KMS-11 (cell line): ENCODE results near the gene TMEM184A.

Source experiments
- H2AFZ ChIP-seq: fragments of 200-600 bp; sonication (generic); 2 replicates; pipeline ENCODE4 v1.6.1; 2016; ENCODE audit warnings: antibody characterized with exemption, mixed run types, low read depth
- H3K27ac ChIP-seq: fragments of 200-600 bp; sonication (generic); 2 replicates; pipeline ENCODE4 v1.6.1; 2016; ENCODE audit warnings: mild to moderate bottlenecking, mixed run types
- H3K27me3 ChIP-seq: fragments of 200-600 bp; sonication (generic); 2 replicates; pipeline ENCODE4 v1.6.1; 2017; ENCODE audit warnings: mild to moderate bottlenecking, low read depth, mixed run types, moderate library complexity; ENCODE audit not compliant: insufficient read depth
- H3K36me3 ChIP-seq: fragments of 200-600 bp; sonication (generic); 2 replicates; pipeline ENCODE4 v1.6.1; 2017; ENCODE audit warnings: mild to moderate bottlenecking, mixed run types; ENCODE audit not compliant: insufficient read depth
- H3K4me1 ChIP-seq: fragments of 200-600 bp; sonication (generic); 2 replicates; pipeline ENCODE4 v1.6.1; 2016; ENCODE audit warnings: mild to moderate bottlenecking, low read depth, mixed run types; ENCODE audit not compliant: poor library complexity, severe bottlenecking
- H3K4me2 ChIP-seq: fragments of 200-600 bp; sonication (generic); 2 replicates; pipeline ENCODE4 v1.7.0; 2016; ENCODE audit warnings: mild to moderate bottlenecking, mixed run types
- H3K4me3 ChIP-seq: fragments of 200-600 bp; sonication (generic); IDR thresholded peaks from 2 replicates; pipeline ENCODE4 v1.6.1; 2017; ENCODE audit warnings: low read depth, low read length, mixed read lengths; ENCODE audit not compliant: insufficient read depth
- H3K79me2 ChIP-seq: fragments of 200-600 bp; sonication (generic); 2 replicates; pipeline ENCODE4 v1.6.1; 2016; ENCODE audit warnings: low read depth, mixed run types; ENCODE audit not compliant: insufficient read depth
- H3K9ac ChIP-seq: fragments of 200-600 bp; sonication (generic); 2 replicates; pipeline ENCODE4 v1.6.1; 2016; ENCODE audit warnings: mild to moderate bottlenecking, mixed run types
- H4K20me1 ChIP-seq: fragments of 200-600 bp; sonication (generic); 2 replicates; pipeline ENCODE4 v1.6.1; 2016; ENCODE audit warnings: mild to moderate bottlenecking, mixed run types; ENCODE audit not compliant: insufficient read depth
- TF ChIP-seq, protein P1 (sequence below): fragments of 200-600 bp; sonication (generic); conservative IDR thresholded peaks from 2 replicates; pipeline ENCODE4 v1.6.1; 2017; ENCODE audit warnings: low read depth, mild to moderate bottlenecking, antibody characterized with exemption, low read length, moderate library complexity, mixed read lengths

TMEM184A gene

DNA sequence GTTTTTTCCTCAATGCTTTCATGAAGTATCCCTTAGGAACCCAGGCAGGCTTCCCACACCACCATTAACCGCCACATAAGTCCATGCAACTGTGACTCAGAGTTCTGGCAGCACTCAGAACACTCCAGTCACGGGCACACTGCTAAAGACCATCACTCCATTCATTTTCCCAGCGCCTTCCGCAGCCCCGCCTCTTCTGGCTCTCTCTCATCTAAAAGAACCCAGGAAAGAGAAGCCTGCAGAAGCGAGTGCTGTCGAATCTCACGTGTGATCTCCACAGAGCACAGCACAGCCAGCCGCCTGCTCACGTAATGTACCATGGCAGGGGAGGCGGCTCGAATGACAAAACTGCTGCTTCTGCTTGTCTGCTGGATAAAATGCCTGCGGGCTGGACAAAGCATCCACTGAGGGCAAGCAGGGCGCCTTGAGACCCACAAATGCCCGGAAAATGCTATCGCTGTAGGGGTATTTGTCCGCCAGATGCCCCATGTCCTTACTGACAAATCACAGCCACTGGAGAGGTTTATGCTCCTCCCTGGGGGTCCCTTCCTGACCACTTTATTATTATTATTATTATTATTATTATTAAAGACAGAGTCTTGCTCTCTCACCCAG lies 12.0 kb upstream of the TMEM184A start:
- no peak overlapping the region for H3K4me3 ChIP-seq
- TF ChIP-seq, protein P1, sequence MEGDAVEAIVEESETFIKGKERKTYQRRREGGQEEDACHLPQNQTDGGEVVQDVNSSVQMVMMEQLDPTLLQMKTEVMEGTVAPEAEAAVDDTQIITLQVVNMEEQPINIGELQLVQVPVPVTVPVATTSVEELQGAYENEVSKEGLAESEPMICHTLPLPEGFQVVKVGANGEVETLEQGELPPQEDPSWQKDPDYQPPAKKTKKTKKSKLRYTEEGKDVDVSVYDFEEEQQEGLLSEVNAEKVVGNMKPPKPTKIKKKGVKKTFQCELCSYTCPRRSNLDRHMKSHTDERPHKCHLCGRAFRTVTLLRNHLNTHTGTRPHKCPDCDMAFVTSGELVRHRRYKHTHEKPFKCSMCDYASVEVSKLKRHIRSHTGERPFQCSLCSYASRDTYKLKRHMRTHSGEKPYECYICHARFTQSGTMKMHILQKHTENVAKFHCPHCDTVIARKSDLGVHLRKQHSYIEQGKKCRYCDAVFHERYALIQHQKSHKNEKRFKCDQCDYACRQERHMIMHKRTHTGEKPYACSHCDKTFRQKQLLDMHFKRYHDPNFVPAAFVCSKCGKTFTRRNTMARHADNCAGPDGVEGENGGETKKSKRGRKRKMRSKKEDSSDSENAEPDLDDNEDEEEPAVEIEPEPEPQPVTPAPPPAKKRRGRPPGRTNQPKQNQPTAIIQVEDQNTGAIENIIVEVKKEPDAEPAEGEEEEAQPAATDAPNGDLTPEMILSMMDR = no peak
- no peaks in the 10 kb centered on the region for H3K27me3 ChIP-seq
- 0 out of 2 replicates have a peak, but pooled peaks cover 6% of the 10 kb centered on the region for H3K79me2 ChIP-seq
- no peaks in the 10 kb centered on the region for H4K20me1 ChIP-seq
- no peak overlapping the region for H3K9ac ChIP-seq
- no peak overlapping the region for H3K4me2 ChIP-seq
- H2AFZ ChIP-seq = no peak overlapping the region
- peaks cover 15% of the 10 kb centered on the region for H3K4me1 ChIP-seq
- H3K27ac ChIP-seq = no peak overlapping the region
- H3K36me3 ChIP-seq = no peaks in the 10 kb centered on the region

DNA sequence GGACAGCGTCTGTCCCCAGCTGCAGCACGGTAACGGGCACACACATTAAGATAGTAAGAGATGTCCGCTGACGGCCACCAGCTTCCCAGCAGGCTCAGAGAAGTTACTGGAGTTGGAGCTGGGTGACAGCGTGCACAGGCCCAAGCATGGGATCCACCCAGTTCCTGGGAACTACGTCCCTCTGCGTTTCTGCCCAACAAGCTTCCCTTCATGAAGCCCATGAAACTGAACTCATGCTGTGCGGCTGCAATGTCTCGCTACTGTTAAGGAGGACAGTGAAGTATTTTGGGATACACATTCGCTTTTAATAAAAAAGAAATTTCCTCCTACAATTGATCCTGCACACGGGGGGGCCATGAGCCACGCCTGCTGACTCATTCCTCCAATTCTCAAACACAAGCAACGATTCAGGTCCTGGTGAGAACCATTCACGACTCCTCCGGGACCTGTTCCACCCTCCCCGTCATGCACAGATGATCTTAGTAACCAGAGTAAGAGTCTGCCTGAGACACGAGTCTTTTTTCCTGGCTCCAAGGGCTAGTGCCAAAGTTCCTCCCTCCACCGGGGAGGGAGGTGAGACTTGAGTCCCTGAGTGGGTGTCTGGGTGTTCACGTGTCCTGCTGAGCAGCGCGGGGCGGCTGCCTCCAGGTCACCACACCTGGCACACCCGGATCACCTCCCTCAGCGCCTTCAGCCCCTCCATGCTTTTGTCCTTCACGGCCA lies 11.2 kb upstream of the TMEM184A start:
- TF ChIP-seq, protein P1 = no peak
- H2AFZ ChIP-seq = no peak overlapping the region
- H3K36me3 ChIP-seq = no peaks in the 10 kb centered on the region
- peaks cover 15% of the 10 kb centered on the region for H3K4me1 ChIP-seq
- H3K4me2 ChIP-seq = no peak overlapping the region
- no peak overlapping the region for H3K9ac ChIP-seq
- H3K79me2 ChIP-seq = 0 out of 2 replicates have a peak, but pooled peaks cover 6% of the 10 kb centered on the region
- H3K27ac ChIP-seq = no peak overlapping the region
- H3K27me3 ChIP-seq = no peaks in the 10 kb centered on the region; the same call in 1 of the 2 replicates
- H4K20me1 ChIP-seq = no peaks in the 10 kb centered on the region
- H3K4me3 ChIP-seq = no peak overlapping the region

DNA sequence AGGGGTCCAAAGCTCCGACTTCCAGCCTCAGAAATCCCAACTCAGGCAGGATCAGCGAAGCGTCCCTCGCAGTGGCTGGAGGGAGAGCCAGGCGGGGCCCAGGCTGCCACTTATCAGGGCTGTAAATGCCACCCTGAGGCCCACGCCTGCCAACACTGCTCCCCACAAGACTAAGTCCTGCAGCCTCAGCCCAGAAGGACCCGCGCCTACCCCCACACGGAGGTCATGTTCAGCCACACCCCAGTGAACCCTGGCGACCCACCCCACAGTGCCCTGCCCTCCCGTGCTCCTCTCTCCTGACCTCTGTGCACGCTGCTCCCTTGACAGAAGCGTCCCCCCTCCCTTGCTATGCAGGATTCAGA lies 10.7 kb upstream of the TMEM184A start:
- Histone ChIP-seq H3K36me3 (no peaks in the 10 kb centered on the region), H3K27ac (no peak overlapping the region), H3K27me3 (peaks cover 3% of the 10 kb centered on the region; the same call in 1 of the 2 replicates), H2AFZ (no peak overlapping the region), H3K4me1 (peaks cover 15% of the 10 kb centered on the region), H3K9ac (no peak overlapping the region), H3K4me2 (no peak overlapping the region), H4K20me1 (no peaks in the 10 kb centered on the region), H3K79me2 (0 out of 2 replicates have a peak, but pooled peaks cover 6% of the 10 kb centered on the region), H3K4me3 (no peak overlapping the region)
- TF ChIP-seq, protein P1 = no peak

DNA sequence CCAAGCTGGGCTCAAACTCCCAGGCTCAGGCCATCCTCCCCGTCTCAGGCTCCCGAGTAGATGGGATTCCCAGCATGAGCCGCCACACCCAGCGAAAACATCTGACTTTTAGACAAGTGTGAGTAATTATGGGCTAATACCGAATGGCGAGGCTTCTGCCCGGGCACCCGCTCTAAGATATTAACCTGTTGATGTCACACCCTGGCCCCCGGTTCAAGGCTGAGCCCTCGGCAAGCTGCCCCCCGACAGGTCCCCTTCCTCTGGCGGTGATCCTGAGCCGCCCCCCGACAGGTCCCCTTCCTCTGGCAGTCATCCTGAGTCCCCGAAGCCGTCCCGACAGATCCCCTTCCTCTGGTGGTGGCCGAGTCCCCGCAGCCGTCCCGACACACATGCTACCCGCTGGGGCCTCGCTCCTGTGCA lies 8.6 kb upstream of the TMEM184A start:
- TF ChIP-seq, protein P1 = no peak
- H3K79me2 ChIP-seq = no peaks in the 10 kb centered on the region
- H3K4me3 ChIP-seq = no peak overlapping the region
- no peaks in the 10 kb centered on the region for H4K20me1 ChIP-seq
- peaks cover 9% of the 10 kb centered on the region for H3K4me1 ChIP-seq
- H3K36me3 ChIP-seq = no peaks in the 10 kb centered on the region
- no peak overlapping the region for H3K4me2 ChIP-seq
- H2AFZ ChIP-seq = no peak overlapping the region
- H3K27ac ChIP-seq = no peak overlapping the region
- no peak overlapping the region for H3K9ac ChIP-seq
- peaks cover 13% of the 10 kb centered on the region; the same call in 1 of the 2 replicates for H3K27me3 ChIP-seq
